SKM-1 (cell line): ENCODE data around the gene DOC2A.
"Not testable (repeated sequence)": the region's sequence is repeated elsewhere in the genome, so short reads cannot be mapped to it uniquely, and the experiment has no call there.

ENCODE experiments used
- DNase-seq: peaks from one replicate; lab custom pipeline; 2025; ENCODE audit not compliant: unreplicated experiment; lab: John Stamatoyannopoulos, UW

DOC2A gene

GRCh38 chr16:29973384-29974246 lies 37.2 kb downstream of the DOC2A start, which contains the start of gene TAOK2:
Gene TAOK2 (plus strand): TSS chr16:29973868. CDS start chr16:29977773, 3,905 bp downstream.
- DNase-seq: peak; percentile 97

- DNase-seq: no peak
Measured at GRCh38 chr16:29972992-29973383, 37.8 kb downstream of the DOC2A start.

- no peak for DNase-seq
Measured at GRCh38 chr16:29972500-29972899, 38.3 kb downstream of the DOC2A start.

GRCh38 chr16:29971304-29971703 lies 39.5 kb downstream of the DOC2A start:
- DNase-seq: no peak

GRCh38 chr16:29968205-29968604 lies 42.6 kb downstream of the DOC2A start:
- DNase-seq: no peak

- no peak for DNase-seq
Measured at GRCh38 chr16:29963021-29963743, 47.6 kb downstream of the DOC2A start.

GRCh38 chr16:29962344-29962994 lies 48.4 kb downstream of the DOC2A start:
- DNase-seq: no peak

GRCh38 chr16:29961479-29962343 lies 49.1 kb downstream of the DOC2A start, which contains the start of gene TMEM219:
Gene TMEM219 (plus strand): TSS chr16:29962079. CDS start chr16:29963144, 1,065 bp downstream.
- DNase-seq: peak; percentile 69

GRCh38 chr16:29961127-29961478 lies 49.7 kb downstream of the DOC2A start:
- no peak for DNase-seq

- not testable (repeated sequence) for DNase-seq
Measured at GRCh38 chr16:29959821-29960220, 51.0 kb downstream of the DOC2A start.

- DNase-seq: no peak
Measured at GRCh38 chr16:29959293-29959692, 51.5 kb downstream of the DOC2A start.

GRCh38 chr16:29958756-29959155 lies 52.1 kb downstream of the DOC2A start:
- DNase-seq: no peak
